Measurements from ENCODE around the gene ZNRF1.
A peak's percentile ranks its signal among the peaks of the same experiment; 100 is the strongest.

The ZNRF1 gene

DNA sequence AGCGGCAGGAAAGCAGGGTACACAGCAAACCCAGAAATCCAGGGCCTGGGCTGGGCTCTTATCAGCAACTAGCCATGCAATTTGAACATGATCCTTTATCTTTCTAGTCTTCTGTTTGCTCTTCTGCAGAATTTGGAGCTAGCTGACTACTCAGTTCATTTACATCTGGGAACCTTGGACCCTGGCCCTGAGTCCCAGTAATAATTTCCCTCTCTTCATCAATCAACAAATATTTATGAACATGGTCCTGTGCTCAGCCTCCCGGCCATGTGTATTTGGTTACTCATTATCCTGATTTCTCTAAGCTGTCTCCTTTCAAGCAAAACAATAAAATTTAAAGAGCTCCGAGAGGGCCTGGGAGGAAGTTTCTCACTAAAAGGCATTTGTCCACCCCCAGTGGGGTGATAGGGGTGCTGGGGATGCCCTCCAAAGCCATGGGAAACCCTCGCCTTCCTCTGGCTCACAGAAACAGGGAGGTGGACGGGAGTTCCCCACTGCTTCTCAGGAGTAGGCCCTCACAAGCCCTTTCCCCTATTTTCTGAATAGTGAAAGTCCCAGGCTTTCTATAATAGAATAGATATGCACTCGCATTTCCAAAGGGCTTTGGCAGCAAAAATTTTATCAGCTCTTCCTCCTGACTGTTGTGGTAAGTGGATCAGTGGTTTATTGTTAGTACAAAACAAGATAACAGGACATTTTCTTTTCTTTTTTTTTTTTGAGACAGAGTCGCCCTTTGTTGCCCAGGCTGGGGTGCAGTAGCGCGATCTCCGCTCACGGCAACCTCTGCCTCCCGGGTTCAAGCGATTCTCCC lies 7.0 kb upstream of the ZNRF1 start:
- Histone ChIP-seq H3K9me3 (ENCODE audit: severe bottlenecking) (no peaks in the 10 kb centered on the region), H3K36me3 (ENCODE audit: low read depth) (no peaks in the 10 kb centered on the region), H3K4me3 (ENCODE audit: severe bottlenecking) (no peak overlapping the region), H3K27ac (ENCODE audit: poor library complexity, severe bottlenecking) (no peak overlapping the region), H3K4me1 (ENCODE audit: insufficient read depth, poor library complexity, severe bottlenecking) (no peaks in the 10 kb centered on the region), H3K27me3 (ENCODE audit: insufficient read depth, poor library complexity, severe bottlenecking) (no peaks in the 10 kb centered on the region)
- no peak for DNase-seq (ENCODE audit: low spot score)
- TF ChIP-seq, protein P1, sequence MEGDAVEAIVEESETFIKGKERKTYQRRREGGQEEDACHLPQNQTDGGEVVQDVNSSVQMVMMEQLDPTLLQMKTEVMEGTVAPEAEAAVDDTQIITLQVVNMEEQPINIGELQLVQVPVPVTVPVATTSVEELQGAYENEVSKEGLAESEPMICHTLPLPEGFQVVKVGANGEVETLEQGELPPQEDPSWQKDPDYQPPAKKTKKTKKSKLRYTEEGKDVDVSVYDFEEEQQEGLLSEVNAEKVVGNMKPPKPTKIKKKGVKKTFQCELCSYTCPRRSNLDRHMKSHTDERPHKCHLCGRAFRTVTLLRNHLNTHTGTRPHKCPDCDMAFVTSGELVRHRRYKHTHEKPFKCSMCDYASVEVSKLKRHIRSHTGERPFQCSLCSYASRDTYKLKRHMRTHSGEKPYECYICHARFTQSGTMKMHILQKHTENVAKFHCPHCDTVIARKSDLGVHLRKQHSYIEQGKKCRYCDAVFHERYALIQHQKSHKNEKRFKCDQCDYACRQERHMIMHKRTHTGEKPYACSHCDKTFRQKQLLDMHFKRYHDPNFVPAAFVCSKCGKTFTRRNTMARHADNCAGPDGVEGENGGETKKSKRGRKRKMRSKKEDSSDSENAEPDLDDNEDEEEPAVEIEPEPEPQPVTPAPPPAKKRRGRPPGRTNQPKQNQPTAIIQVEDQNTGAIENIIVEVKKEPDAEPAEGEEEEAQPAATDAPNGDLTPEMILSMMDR (IDR thresholded peaks at IDR 0.05; ENCODE audit: poor library complexity, severe bottlenecking) = no peak
- ATAC-seq (ENCODE audit: low read depth) = no peak

DNA sequence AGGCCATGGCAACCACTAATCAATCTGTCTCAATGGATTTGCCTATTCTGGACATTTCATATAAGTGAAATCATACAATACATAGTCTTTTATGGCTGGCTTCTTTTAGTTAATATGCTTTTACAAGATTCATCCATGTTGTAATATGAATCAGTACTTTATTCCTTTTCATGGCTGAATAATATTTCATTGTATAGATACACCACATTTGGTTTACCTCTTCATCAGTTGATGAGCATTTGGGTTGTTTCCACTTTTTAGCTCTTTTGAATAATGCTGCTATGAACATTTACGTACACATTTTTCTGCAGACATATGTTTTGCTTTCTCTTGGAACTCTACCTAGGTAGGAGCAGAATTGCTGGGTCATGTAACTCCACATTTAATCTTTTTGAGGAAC lies 2.8 kb upstream of the ZNRF1 start:
- H3K36me3 ChIP-seq (ENCODE audit: low read depth) = no peaks in the 10 kb centered on the region
- peaks cover 8% of the 10 kb centered on the region for H3K4me1 ChIP-seq (ENCODE audit: insufficient read depth, poor library complexity, severe bottlenecking)
- no peaks in the 10 kb centered on the region for H3K27me3 ChIP-seq (ENCODE audit: insufficient read depth, poor library complexity, severe bottlenecking)
- ATAC-seq (ENCODE audit: low read depth) = no peak
- H3K9me3 ChIP-seq (ENCODE audit: severe bottlenecking) = no peaks in the 10 kb centered on the region
- no peak overlapping the region for H3K4me3 ChIP-seq (ENCODE audit: severe bottlenecking)
- TF ChIP-seq, protein P1 (IDR thresholded peaks at IDR 0.05; ENCODE audit: poor library complexity, severe bottlenecking) = no peak
- no peak for DNase-seq (ENCODE audit: low spot score)
- no peak overlapping the region for H3K27ac ChIP-seq (ENCODE audit: poor library complexity, severe bottlenecking)

DNA sequence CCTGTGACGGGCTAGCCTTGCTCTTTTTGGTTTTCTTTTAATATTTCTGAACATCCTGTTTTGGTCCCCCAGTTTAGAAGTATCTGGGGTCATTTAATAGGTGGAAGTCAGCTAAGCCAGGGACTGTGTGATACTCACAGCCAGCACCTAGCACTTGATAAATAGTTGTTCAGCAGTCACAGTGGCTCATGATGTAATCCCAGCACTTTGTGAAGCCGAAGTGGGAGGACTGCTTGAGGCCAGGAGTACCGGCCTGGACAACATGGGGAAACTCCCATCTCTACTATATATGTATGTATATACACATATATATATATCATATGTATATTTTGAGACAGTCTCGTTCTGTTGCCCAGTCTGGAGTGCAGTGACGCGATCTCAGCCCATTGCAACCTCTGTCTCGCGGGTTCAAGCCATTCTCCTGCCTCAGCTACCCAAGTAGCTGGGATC lies 1.8 kb upstream of the ZNRF1 start:
- no peak for DNase-seq (ENCODE audit: low spot score)
- TF ChIP-seq, protein P1 (IDR thresholded peaks at IDR 0.05; ENCODE audit: poor library complexity, severe bottlenecking) = no peak
- Histone ChIP-seq H3K27ac (ENCODE audit: poor library complexity, severe bottlenecking) (no peak overlapping the region), H3K9me3 (ENCODE audit: severe bottlenecking) (no peaks in the 10 kb centered on the region), H3K4me3 (ENCODE audit: severe bottlenecking) (no peak overlapping the region), H3K27me3 (ENCODE audit: insufficient read depth, poor library complexity, severe bottlenecking) (no peaks in the 10 kb centered on the region), H3K36me3 (ENCODE audit: low read depth) (no peaks in the 10 kb centered on the region), H3K4me1 (ENCODE audit: insufficient read depth, poor library complexity, severe bottlenecking) (peaks cover 15% of the 10 kb centered on the region)
- ATAC-seq (ENCODE audit: low read depth) = no peak

DNA sequence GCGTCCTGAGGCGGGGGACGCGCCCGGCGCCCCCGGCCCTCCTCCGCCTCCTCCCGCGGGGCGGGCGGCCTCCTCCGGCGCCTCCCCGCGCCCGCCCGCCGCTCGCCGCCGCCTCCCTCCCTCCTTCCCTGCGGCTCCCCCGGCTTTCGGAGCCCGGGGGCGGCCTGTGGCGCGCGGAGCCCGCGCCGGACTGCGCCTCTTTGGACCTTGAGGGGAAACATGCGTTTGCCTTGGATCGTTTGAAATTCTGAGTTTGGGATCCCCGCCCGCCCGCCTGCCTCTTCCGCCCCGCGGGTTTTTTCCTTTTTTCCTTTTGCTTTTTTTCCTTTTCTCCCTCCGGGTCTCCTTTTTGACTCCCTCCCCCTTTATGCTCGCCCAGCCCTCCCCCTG lies 390 bp downstream of the ZNRF1 start:
- peak overlapping the region; percentile 86 for H3K4me3 ChIP-seq (ENCODE audit: severe bottlenecking)
- ATAC-seq (ENCODE audit: low read depth) (no peak), DNase-seq (ENCODE audit: low spot score) (no peak)
- H3K9me3 ChIP-seq (ENCODE audit: severe bottlenecking) = no peaks in the 10 kb centered on the region
- TF ChIP-seq, protein P1 (IDR thresholded peaks at IDR 0.05; ENCODE audit: poor library complexity, severe bottlenecking) = no peak
- H3K27me3 ChIP-seq (ENCODE audit: insufficient read depth, poor library complexity, severe bottlenecking) = no peaks in the 10 kb centered on the region
- peaks cover 20% of the 10 kb centered on the region for H3K4me1 ChIP-seq (ENCODE audit: insufficient read depth, poor library complexity, severe bottlenecking)
- peak overlapping the region; percentile 53 for H3K27ac ChIP-seq (ENCODE audit: poor library complexity, severe bottlenecking)
- H3K36me3 ChIP-seq (ENCODE audit: low read depth) = 0 out of 2 replicates have a peak, but pooled peaks cover 6% of the 10 kb centered on the region

All from RWPE2 (cell line).